GM18868 (cell line): ENCODE measurements around the gene NUDT15.

Experiments used
- ATAC-seq: cut with Tn5 transposase; IDR thresholded peaks from one replicate; pipeline ENCODE4 v1.9.1; 2021; ENCODE audit warnings: mild to moderate bottlenecking, moderate library complexity; ENCODE audit not compliant: unreplicated experiment

NUDT15 gene

GRCh38 chr13:48096670-48097069 is 59.1 kb downstream of the NUDT15 start:
- no peak for ATAC-seq
